ENCODE results near the gene MACROD2.

MACROD2 gene

DNA sequence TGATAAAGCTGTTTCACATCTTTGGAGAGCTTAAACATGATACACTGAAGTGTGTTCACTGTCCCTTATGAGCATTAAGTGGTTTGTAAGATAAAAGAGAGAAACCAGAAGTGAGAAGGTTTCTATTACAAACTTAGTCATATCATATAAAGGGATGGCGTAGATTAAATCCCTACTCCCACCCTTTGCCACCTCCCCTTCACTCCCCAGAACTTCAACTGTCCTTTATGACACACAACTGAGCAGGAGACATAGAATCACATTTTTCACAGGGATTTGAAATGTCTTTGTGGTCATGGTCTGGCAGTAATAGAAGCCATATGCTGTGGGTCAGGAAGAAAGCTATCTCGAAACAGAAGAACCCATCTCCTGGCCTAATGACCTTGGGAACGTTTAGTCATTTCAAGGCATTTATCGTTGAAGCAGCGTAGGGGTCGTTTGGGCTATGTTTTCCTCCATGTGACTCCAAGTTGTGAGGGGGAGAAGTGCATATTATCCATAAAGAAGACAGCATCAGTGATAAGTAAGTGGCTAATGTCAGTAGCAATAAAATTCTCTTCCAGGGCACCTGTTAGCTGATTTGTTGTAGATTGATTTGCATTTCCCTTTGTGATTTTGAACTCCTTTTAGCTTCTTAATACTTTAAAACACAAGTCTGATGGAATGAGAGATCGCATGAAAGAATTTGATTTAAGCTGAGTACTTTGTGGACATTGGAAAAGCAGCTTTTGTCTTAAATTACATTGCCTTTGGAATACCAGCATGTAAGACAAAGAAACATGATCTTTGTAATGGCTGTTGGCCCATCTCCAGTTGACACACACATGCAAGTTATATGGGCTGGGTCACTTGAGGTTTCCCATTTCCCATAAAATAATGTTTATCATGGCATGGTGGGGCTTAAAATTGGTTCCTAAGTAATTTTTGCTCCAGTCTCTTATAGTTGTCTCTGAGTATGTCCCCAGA is 843.6 kb downstream of the MACROD2 start:
- no peak for DNase-seq

- DNase-seq = no peak
Observed at GRCh38 chr20:14845199-14846160, 850.2 kb downstream of the MACROD2 start.

- no peak for DNase-seq
Observed at GRCh38 chr20:14848806-14849205, 853.5 kb downstream of the MACROD2 start.

- DNase-seq = no peak
Observed at GRCh38 chr20:14853079-14853478, 857.8 kb downstream of the MACROD2 start.

DNA sequence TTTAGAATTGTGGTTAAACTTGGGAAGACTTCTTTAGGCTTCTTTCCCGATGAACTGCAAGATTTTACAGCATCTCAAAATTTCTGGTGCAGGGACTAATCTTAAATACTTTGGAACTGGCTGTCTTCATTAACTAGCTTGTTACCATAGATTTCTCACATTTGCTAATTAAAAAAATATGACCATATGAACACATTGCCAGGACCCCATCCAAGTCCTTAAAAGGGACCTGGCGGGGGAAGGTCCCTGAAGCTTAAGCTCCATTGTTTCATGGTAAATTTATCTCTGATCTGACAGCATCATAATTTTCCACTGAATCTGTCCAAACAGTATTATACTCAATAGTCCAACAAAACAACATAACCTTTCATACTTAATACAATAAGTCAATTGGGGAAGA is 859.9 kb downstream of the MACROD2 start:
- DNase-seq = no peak

- DNase-seq = no peak
Observed at GRCh38 chr20:14859627-14860026, 864.3 kb downstream of the MACROD2 start.

DNA sequence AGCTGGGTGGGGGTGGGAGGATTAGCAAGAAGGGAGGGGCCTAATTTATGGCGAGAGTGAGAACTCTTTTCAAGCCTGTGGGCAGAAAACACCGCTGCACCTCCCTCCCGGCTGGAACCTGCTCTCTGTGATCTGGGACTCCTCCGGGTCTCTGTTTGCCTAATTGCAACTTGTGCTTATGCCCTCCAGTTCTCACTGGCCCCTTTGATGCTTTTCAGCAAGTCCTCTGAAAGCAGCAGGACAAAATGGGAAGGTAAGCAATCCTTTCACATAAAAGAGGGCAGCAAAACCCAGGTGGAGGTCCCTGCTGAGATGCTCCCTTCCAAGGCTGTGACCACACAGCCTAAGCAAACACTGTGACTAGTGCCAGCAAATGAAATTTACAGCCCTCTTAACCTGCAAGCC is 865.1 kb downstream of the MACROD2 start:
- DNase-seq = no peak

- no peak for DNase-seq
Observed at GRCh38 chr20:14861028-14861699, 865.8 kb downstream of the MACROD2 start.

- no peak for DNase-seq
Observed at GRCh38 chr20:14865169-14865568, 869.9 kb downstream of the MACROD2 start.

GRCh38 chr20:14865731-14866130 is 870.4 kb downstream of the MACROD2 start:
- no peak for DNase-seq

GRCh38 chr20:14866841-14867514 is 871.7 kb downstream of the MACROD2 start:
- no peak for DNase-seq

DNA sequence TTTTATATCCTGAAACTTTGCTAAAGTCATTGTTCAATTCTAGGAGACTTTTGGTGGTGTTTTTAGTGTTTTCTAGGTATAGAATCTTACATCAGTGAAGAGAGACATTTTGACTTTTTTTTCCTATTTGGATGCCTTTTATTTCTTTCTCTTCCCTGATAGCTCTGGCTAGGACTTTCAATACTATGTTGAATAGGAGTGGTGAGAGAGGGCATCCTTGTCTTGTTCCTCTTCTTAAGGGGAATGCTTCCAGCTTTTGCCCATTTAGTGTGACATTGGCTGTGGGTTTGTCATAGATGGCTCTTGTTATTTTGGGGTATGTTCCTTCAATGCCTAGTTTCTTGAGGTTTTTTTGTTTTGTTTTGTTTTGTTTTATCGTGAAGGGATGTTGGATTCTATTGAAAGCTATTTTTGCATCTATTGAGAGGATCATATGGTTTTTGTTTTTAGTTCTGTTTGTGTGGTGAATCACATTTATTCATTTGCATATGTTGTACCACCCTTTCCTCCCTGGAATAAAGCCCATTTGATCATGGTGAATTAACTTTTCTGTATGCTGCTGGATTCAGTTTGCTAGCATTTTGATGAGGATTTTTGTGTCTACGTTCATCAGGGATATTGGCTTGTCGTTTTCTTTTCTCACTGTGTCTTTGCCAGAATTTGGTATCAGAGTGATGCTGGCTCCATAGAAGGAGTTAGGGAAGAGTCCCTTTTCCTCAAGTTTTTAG is 882.1 kb downstream of the MACROD2 start:
- DNase-seq = no peak

DNA sequence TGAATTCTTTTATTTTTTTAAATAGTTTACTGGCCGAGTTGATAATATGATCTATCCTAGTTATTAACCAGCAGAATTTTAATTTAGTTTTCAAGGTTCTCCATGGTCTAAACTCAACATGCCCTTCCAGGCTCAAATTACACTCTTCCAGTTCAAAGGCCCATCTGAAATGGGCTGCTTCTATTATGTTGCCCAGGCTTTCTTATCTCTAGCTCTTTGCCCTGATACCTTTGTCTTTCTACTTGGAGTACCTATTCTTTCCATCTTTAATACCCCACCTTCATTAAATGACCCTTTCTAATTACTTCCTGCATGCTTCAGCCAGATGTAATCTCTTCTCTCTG is 883.3 kb downstream of the MACROD2 start:
- no peak for DNase-seq

- no peak for DNase-seq
Observed at GRCh38 chr20:14879020-14879697, 883.8 kb downstream of the MACROD2 start.

DNA sequence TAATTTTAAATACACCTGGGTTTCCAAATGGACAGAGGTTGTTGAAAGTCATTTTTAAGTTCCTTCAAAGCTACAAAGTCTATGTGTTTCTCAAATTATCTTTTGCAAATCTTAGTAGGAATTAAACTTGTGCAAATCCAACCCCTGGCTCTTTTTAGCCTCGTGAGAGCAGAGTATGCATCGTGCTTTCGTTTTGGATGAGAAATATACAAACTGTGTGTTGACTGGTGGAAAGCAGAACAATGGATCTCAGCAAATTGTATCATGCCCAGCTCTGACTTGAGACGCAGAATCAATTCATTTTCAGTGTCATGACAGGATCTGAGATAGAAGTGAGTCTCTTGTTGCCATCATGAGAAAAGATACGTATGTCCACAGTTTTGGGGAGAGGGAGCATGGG is 884.5 kb downstream of the MACROD2 start:
- DNase-seq = no peak

DNA sequence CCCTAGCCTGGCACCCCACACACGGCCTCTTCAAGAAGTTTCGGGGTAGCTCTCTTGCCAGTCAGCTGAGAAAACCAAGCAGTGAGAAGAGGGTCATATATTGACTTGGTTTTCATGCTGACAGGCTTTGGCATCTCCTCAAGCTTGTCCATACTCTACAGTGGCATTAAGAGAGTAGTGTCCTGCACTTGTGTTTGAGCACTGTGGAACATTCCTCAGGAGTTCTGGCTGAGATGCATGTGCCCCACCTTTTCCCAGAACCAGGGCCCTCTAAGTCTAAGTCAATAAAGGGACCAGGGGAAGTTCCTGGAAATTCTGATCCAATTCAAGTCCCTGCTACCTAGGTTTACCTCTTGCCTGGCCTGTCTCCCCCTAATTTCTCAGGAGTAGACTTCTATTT is 886.2 kb downstream of the MACROD2 start:
- DNase-seq = no peak

GRCh38 chr20:14882157-14882556 is 886.8 kb downstream of the MACROD2 start:
- DNase-seq = no peak

- no peak for DNase-seq
Observed at GRCh38 chr20:14882846-14883245, 887.5 kb downstream of the MACROD2 start.

DNA sequence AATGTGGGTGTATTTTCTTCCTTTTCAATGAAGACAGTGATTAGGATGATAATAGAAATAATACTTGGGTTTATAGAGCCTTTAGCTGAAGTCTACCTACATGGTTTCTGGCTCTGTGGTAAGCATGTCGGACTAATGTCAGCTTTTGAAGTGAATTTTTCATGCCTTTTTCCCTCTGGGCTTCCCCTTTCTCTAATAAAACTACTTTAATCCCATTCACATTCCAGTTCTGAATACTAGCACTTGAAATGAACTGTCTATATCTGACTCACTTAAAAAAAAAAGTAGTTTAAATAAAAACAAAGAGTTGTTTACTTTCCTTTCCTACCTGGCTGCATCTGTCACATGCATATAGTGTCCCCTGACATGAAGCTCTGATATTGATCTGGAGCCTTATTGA is 888.0 kb downstream of the MACROD2 start:
- no peak for DNase-seq

GRCh38 chr20:14885661-14886060 is 890.3 kb downstream of the MACROD2 start:
- no peak for DNase-seq

- no peak for DNase-seq
Observed at GRCh38 chr20:14888134-14888533, 892.8 kb downstream of the MACROD2 start.

Measured in NCI-H1436 treated with DMSO at 0.1 percent for 48 hours (cell line).